ENCODE results near the gene LRPAP1. TPM values are rescaled to one million over a fixed set of nuclear protein-coding genes. Genes with fewer than 3 reads are reported as not detected.

Gene LRPAP1
- total RNA-seq, 1 experiment from 2014 or later: 109 TPM

DNA sequence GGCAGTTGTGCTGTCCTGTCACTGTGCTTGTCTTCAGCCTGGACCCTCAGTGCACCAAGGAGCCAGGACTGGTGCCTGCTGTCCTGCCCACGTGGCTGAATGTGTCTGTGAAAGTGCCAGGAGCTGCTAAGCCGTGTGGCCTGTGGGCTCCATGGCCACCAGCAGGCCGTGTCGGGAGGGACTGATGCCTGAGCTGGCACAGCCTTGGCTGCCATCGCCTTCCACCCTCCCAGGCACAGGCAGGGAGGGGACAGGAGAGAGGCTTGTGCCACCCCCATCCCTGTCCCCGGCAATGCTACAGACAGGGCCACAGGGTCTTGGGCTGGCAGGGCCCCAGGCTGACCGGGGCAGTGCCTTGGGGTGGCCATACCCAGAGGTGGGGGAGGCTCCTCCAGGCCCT, 44.4 kb downstream of the LRPAP1 start:
- intact Hi-C loops (cut with micrococcal nuclease): no loop called here
- H2AFZ ChIP-seq (ENCODE audit: low read depth, low read length, poor library complexity, severe bottlenecking): no peak overlapping the region
- ChIA-PET POLR2A (no interaction called here), CTCF (no interaction called here), RAD21 (ENCODE audit: low non-redundant PET in 1 of 2, low total read pairs in 2 of 2, uncharacterized antibody in 2 of 2, unreplicated experiment in 2 of 2) (no interaction called here)
- peaks cover 21 to 25% of the 10 kb centered on the region in 2 experiments for H3K4me1 ChIP-seq (ENCODE audit: control insufficient read depth in 1 of 2, insufficient read depth in 2 of 2, low read length in 2 of 2)
- no peak for DNase-seq (ENCODE audit: low read depth, low spot score)
- H3K9me3 ChIP-seq (ENCODE audit: control insufficient read depth in 1 of 2, insufficient read depth in 1 of 2, low read depth in 1 of 2, low read length in 2 of 2): no peaks in the 10 kb centered on the region
- no peaks in the 10 kb centered on the region for H4K20me1 ChIP-seq (ENCODE audit: insufficient read depth)
- H3K4me3 ChIP-seq (replicated peaks in 1 of 2; ENCODE audit: low read depth in 1 of 2, low read length in 2 of 2): no peak overlapping the region
- H3K4me2 ChIP-seq (ENCODE audit: low read length): no peak overlapping the region
- TF ChIP-seq ZBTB33 (IDR thresholded peaks at IDR 0.05; ENCODE audit: extremely low read depth, insufficient replicate concordance, low read length) (no peak), SP1 (IDR thresholded peaks at IDR 0.05; ENCODE audit: low read depth) (no peak), CBX3 (IDR thresholded peaks at IDR 0.05; ENCODE audit: low read depth) (no peak), SIN3A (IDR thresholded peaks at IDR 0.05; ENCODE audit: low read depth) (no peak), EZH2 (IDR thresholded peaks at IDR 0.05) (no peak), FOSL1 (IDR thresholded peaks at IDR 0.05; ENCODE audit: low read depth) (no peak), RAD21 (IDR thresholded peaks at IDR 0.05; ENCODE audit: low read depth) (no peak), POLR2A (IDR thresholded peaks at IDR 0.05; ENCODE audit: borderline replicate concordance, extremely low read depth, insufficient read depth, insufficient read length) (no peak), JUND (IDR thresholded peaks at IDR 0.05) (no peak)
- TF ChIP-seq, protein P1, sequence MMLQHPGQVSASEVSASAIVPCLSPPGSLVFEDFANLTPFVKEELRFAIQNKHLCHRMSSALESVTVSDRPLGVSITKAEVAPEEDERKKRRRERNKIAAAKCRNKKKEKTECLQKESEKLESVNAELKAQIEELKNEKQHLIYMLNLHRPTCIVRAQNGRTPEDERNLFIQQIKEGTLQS (IDR thresholded peaks at IDR 0.05): no peak
- TF ChIP-seq, protein P2, sequence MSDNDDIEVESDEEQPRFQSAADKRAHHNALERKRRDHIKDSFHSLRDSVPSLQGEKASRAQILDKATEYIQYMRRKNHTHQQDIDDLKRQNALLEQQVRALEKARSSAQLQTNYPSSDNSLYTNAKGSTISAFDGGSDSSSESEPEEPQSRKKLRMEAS (IDR thresholded peaks at IDR 0.05): no peak
- TF ChIP-seq, protein P3, sequence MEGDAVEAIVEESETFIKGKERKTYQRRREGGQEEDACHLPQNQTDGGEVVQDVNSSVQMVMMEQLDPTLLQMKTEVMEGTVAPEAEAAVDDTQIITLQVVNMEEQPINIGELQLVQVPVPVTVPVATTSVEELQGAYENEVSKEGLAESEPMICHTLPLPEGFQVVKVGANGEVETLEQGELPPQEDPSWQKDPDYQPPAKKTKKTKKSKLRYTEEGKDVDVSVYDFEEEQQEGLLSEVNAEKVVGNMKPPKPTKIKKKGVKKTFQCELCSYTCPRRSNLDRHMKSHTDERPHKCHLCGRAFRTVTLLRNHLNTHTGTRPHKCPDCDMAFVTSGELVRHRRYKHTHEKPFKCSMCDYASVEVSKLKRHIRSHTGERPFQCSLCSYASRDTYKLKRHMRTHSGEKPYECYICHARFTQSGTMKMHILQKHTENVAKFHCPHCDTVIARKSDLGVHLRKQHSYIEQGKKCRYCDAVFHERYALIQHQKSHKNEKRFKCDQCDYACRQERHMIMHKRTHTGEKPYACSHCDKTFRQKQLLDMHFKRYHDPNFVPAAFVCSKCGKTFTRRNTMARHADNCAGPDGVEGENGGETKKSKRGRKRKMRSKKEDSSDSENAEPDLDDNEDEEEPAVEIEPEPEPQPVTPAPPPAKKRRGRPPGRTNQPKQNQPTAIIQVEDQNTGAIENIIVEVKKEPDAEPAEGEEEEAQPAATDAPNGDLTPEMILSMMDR (IDR thresholded peaks at IDR 0.05 in 2 of 3, conservative IDR thresholded peaks at IDR 0.05 in 1 of 3; ENCODE audit: borderline replicate concordance in 1 of 3, insufficient read depth in 1 of 3, low read depth in 2 of 3, low read length in 2 of 3): no peak
- no peak overlapping the region; the same call in 1 of the 2 replicates for H3K27ac ChIP-seq (ENCODE audit: low read depth, low read length)
- no peak overlapping the region for H3K9ac ChIP-seq (ENCODE audit: low read length)
- H3K9me2 ChIP-seq (ENCODE audit: insufficient read depth): no peaks in the 10 kb centered on the region
- no peaks in the 10 kb centered on the region for H3K27me3 ChIP-seq (ENCODE audit: insufficient read depth, low read length)
- no peak for ATAC-seq
- BruUV-seq (replicated peaks): no TSS peak
- H3K79me2 ChIP-seq (ENCODE audit: insufficient read depth, low read length): no peaks in the 10 kb centered on the region
- no peaks in the 10 kb centered on the region for H3K36me3 ChIP-seq (ENCODE audit: control insufficient read depth in 1 of 2, insufficient read depth in 2 of 2, low read length in 2 of 2)

All from HCT116 (cell line).